ENCODE data around the gene HEYL. TPM values are rescaled to one million over a fixed set of nuclear protein-coding genes. Genes with fewer than 3 reads are reported as not detected.

The HEYL gene
- polyA plus RNA-seq, 4 donors = 1.1 to 4.7 (median 3.4) TPM; not detected in 1

GRCh38 chr1:39653546-39654031, 14.1 kb upstream of the HEYL start:
- H3K27ac ChIP-seq (ENCODE audit: low read depth in 1 of 3, low read length in 2 of 3) = no peak overlapping the region
- no peak overlapping the region for H3K4me3 ChIP-seq (ENCODE audit: low read depth in 1 of 3, low read length in 3 of 3)
- H3K9me3 ChIP-seq (ENCODE audit: control insufficient read depth in 2 of 2, insufficient read depth in 1 of 2, low read depth in 1 of 2, low read length in 1 of 2) = no peaks in the 10 kb centered on the region
- peaks cover 0 to 20% (median 0%) of the 10 kb centered on the region in 3 donors for H3K27me3 ChIP-seq (ENCODE audit: control insufficient read depth in 3 of 3, insufficient read depth in 3 of 3, low read length in 3 of 3)
- no peaks in the 10 kb centered on the region for H3K36me3 ChIP-seq (ENCODE audit: control insufficient read depth in 3 of 3, insufficient read depth in 2 of 3, low read depth in 1 of 3, low read length in 3 of 3)
- WGBS, 3 donors = 4 to 5% (median 5%) methylated on average over 8 of the region's 8 CpGs
- no peak for FAIRE-seq
- peaks cover 0 to 2% (median 0%) of the 10 kb centered on the region in 3 donors for H3K4me1 ChIP-seq (ENCODE audit: control insufficient read depth in 3 of 3, insufficient read depth in 2 of 3, low read depth in 1 of 3, low read length in 2 of 3)
- DNase-seq = peak; percentile 63 to 88

- no peaks in the 10 kb centered on the region for H3K4me1 ChIP-seq (ENCODE audit: control insufficient read depth in 3 of 3, insufficient read depth in 2 of 3, low read depth in 1 of 3, low read length in 2 of 3)
- 90 to 98% (median 93%) methylated on average over 2 of the region's 2 CpGs for WGBS, 3 donors
- H3K9me3 ChIP-seq (ENCODE audit: control insufficient read depth in 2 of 2, insufficient read depth in 1 of 2, low read depth in 1 of 2, low read length in 1 of 2) = no peaks in the 10 kb centered on the region
- no peak overlapping the region for H3K4me3 ChIP-seq (ENCODE audit: low read depth in 1 of 3, low read length in 3 of 3)
- H3K36me3 ChIP-seq (ENCODE audit: control insufficient read depth in 3 of 3, insufficient read depth in 2 of 3, low read depth in 1 of 3, low read length in 3 of 3) = no peaks in the 10 kb centered on the region
- DNase-seq (no peak), FAIRE-seq (no peak)
- H3K27me3 ChIP-seq (ENCODE audit: control insufficient read depth in 3 of 3, insufficient read depth in 3 of 3, low read length in 3 of 3) = peaks cover 0 to 20% (median 0%) of the 10 kb centered on the region in 3 donors
- no peak overlapping the region for H3K27ac ChIP-seq (ENCODE audit: low read depth in 1 of 3, low read length in 2 of 3)
Measured at GRCh38 chr1:39652554-39652953, 13.1 kb upstream of the HEYL start.

GRCh38 chr1:39652105-39652504, 12.7 kb upstream of the HEYL start:
- H3K27me3 ChIP-seq (ENCODE audit: control insufficient read depth in 3 of 3, insufficient read depth in 3 of 3, low read length in 3 of 3) = peaks cover 0 to 20% (median 0%) of the 10 kb centered on the region in 3 donors
- no peaks in the 10 kb centered on the region for H3K36me3 ChIP-seq (ENCODE audit: control insufficient read depth in 3 of 3, insufficient read depth in 2 of 3, low read depth in 1 of 3, low read length in 3 of 3)
- WGBS, 3 donors = 82 to 95% (median 93%) methylated on average over 6 of the region's 6 CpGs
- DNase-seq = no peak
- no peak overlapping the region for H3K27ac ChIP-seq (ENCODE audit: low read depth in 1 of 3, low read length in 2 of 3)
- no peaks in the 10 kb centered on the region for H3K4me1 ChIP-seq (ENCODE audit: control insufficient read depth in 3 of 3, insufficient read depth in 2 of 3, low read depth in 1 of 3, low read length in 2 of 3)
- H3K4me3 ChIP-seq (ENCODE audit: low read depth in 1 of 3, low read length in 3 of 3) = no peak overlapping the region
- no peak for FAIRE-seq
- no peaks in the 10 kb centered on the region for H3K9me3 ChIP-seq (ENCODE audit: control insufficient read depth in 2 of 2, insufficient read depth in 1 of 2, low read depth in 1 of 2, low read length in 1 of 2)

GRCh38 chr1:39650431-39650830, 11.0 kb upstream of the HEYL start:
- FAIRE-seq (no peak), DNase-seq (no peak)
- Histone ChIP-seq H3K27me3 (ENCODE audit: control insufficient read depth in 3 of 3, insufficient read depth in 3 of 3, low read length in 3 of 3) (peaks cover 0 to 14% (median 0%) of the 10 kb centered on the region in 3 donors), H3K27ac (ENCODE audit: low read depth in 1 of 3, low read length in 2 of 3) (no peak overlapping the region), H3K36me3 (ENCODE audit: control insufficient read depth in 3 of 3, insufficient read depth in 2 of 3, low read depth in 1 of 3, low read length in 3 of 3) (no peaks in the 10 kb centered on the region), H3K9me3 (ENCODE audit: control insufficient read depth in 2 of 2, insufficient read depth in 1 of 2, low read depth in 1 of 2, low read length in 1 of 2) (no peaks in the 10 kb centered on the region), H3K4me3 (ENCODE audit: low read depth in 1 of 3, low read length in 3 of 3) (no peak overlapping the region), H3K4me1 (ENCODE audit: control insufficient read depth in 3 of 3, insufficient read depth in 2 of 3, low read depth in 1 of 3, low read length in 2 of 3) (no peaks in the 10 kb centered on the region)
- 90 to 97% (median 94%) methylated on average over 1 of the region's 1 CpG for WGBS, 3 donors

GRCh38 chr1:39649636-39650185, 10.3 kb upstream of the HEYL start:
- DNase-seq = no peak
- no peak overlapping the region for H3K4me3 ChIP-seq (ENCODE audit: low read depth in 1 of 3, low read length in 3 of 3)
- H3K27ac ChIP-seq (ENCODE audit: low read depth in 1 of 3, low read length in 2 of 3) = no peak overlapping the region
- no peaks in the 10 kb centered on the region for H3K4me1 ChIP-seq (ENCODE audit: control insufficient read depth in 3 of 3, insufficient read depth in 2 of 3, low read depth in 1 of 3, low read length in 2 of 3)
- no peaks in the 10 kb centered on the region for H3K36me3 ChIP-seq (ENCODE audit: control insufficient read depth in 3 of 3, insufficient read depth in 2 of 3, low read depth in 1 of 3, low read length in 3 of 3)
- peaks cover 0 to 17% (median 0%) of the 10 kb centered on the region in 3 donors for H3K27me3 ChIP-seq (ENCODE audit: control insufficient read depth in 3 of 3, insufficient read depth in 3 of 3, low read length in 3 of 3)
- FAIRE-seq = no peak
- 88 to 98% (median 90%) methylated on average over 2 of the region's 2 CpGs for WGBS, 3 donors
- no peaks in the 10 kb centered on the region for H3K9me3 ChIP-seq (ENCODE audit: control insufficient read depth in 2 of 2, insufficient read depth in 1 of 2, low read depth in 1 of 2, low read length in 1 of 2)

GRCh38 chr1:39648496-39648895, 9.1 kb upstream of the HEYL start:
- DNase-seq = no peak
- WGBS, 3 donors = 56 to 67% (median 62%) methylated on average over 2 of the region's 2 CpGs
- Histone ChIP-seq H3K27me3 (ENCODE audit: control insufficient read depth in 3 of 3, insufficient read depth in 3 of 3, low read length in 3 of 3) (peaks cover 0 to 11% (median 0%) of the 10 kb centered on the region in 3 donors), H3K4me3 (ENCODE audit: low read depth in 1 of 3, low read length in 3 of 3) (no peak overlapping the region), H3K4me1 (ENCODE audit: control insufficient read depth in 3 of 3, insufficient read depth in 2 of 3, low read depth in 1 of 3, low read length in 2 of 3) (no peaks in the 10 kb centered on the region), H3K27ac (ENCODE audit: low read depth in 1 of 3, low read length in 2 of 3) (no peak overlapping the region), H3K9me3 (ENCODE audit: control insufficient read depth in 2 of 2, insufficient read depth in 1 of 2, low read depth in 1 of 2, low read length in 1 of 2) (no peaks in the 10 kb centered on the region), H3K36me3 (ENCODE audit: control insufficient read depth in 3 of 3, insufficient read depth in 2 of 3, low read depth in 1 of 3, low read length in 3 of 3) (no peaks in the 10 kb centered on the region)
- FAIRE-seq = no peak

- Histone ChIP-seq H3K27me3 (ENCODE audit: control insufficient read depth in 3 of 3, insufficient read depth in 3 of 3, low read length in 3 of 3) (peaks cover 0 to 16% (median 0%) of the 10 kb centered on the region in 3 donors), H3K4me1 (ENCODE audit: control insufficient read depth in 3 of 3, insufficient read depth in 2 of 3, low read depth in 1 of 3, low read length in 2 of 3) (no peaks in the 10 kb centered on the region), H3K9me3 (ENCODE audit: control insufficient read depth in 2 of 2, insufficient read depth in 1 of 2, low read depth in 1 of 2, low read length in 1 of 2) (no peaks in the 10 kb centered on the region), H3K36me3 (ENCODE audit: control insufficient read depth in 3 of 3, insufficient read depth in 2 of 3, low read depth in 1 of 3, low read length in 3 of 3) (no peaks in the 10 kb centered on the region), H3K27ac (ENCODE audit: low read depth in 1 of 3, low read length in 2 of 3) (peak overlapping the region in 1 of 3 donors; percentile 19), H3K4me3 (ENCODE audit: low read depth in 1 of 3, low read length in 3 of 3) (no peak overlapping the region)
- no peak for DNase-seq
- no peak for FAIRE-seq
- WGBS, 3 donors = 68 to 72% (median 72%) methylated on average over 3 of the region's 3 CpGs
Measured at GRCh38 chr1:39647247-39647646, 7.8 kb upstream of the HEYL start.

GRCh38 chr1:39646232-39647081, 7.0 kb upstream of the HEYL start:
- 47 to 58% (median 53%) methylated on average over 11 to 12 of the region's 12 CpGs for WGBS, 3 donors
- Histone ChIP-seq H3K4me3 (ENCODE audit: low read depth in 1 of 3, low read length in 3 of 3) (no peak overlapping the region), H3K27me3 (ENCODE audit: control insufficient read depth in 3 of 3, insufficient read depth in 3 of 3, low read length in 3 of 3) (peaks cover 0 to 16% (median 0%) of the 10 kb centered on the region in 3 donors), H3K4me1 (ENCODE audit: control insufficient read depth in 3 of 3, insufficient read depth in 2 of 3, low read depth in 1 of 3, low read length in 2 of 3) (no peaks in the 10 kb centered on the region), H3K9me3 (ENCODE audit: control insufficient read depth in 2 of 2, insufficient read depth in 1 of 2, low read depth in 1 of 2, low read length in 1 of 2) (no peaks in the 10 kb centered on the region), H3K36me3 (ENCODE audit: control insufficient read depth in 3 of 3, insufficient read depth in 2 of 3, low read depth in 1 of 3, low read length in 3 of 3) (no peaks in the 10 kb centered on the region), H3K27ac (ENCODE audit: low read depth in 1 of 3, low read length in 2 of 3) (peak overlapping the region in 2 of 3 donors; percentile 21 to 27)
- FAIRE-seq (no peak), DNase-seq (peak in 1 of 2 donors; percentile 40)
